Memory B cell (primary cell): Measurements from ENCODE around the gene ACOT11.

Source experiments
- ATAC-seq: fragments of 150-1000 bp; cut with Tn5 transposase; 2 replicates; pipeline ENCODE4 v1.10.0; 2021; ENCODE audit warnings: low read depth, mild to moderate bottlenecking, moderate library complexity
- DNase-seq, 2 donors: peaks; one replicate each; pipeline ENCODE4 v3.0.0; 2022; ENCODE audit warnings: low spot score in 2 of 2
- H3K27ac Mint-ChIP-seq: one replicate; pipeline ENCODE4 v1.8.0; 2022; ENCODE audit warnings: mild to moderate bottlenecking, moderate library complexity, mixed read lengths
- H3K27me3 Mint-ChIP-seq: one replicate; pipeline ENCODE4 v1.8.0; 2022; ENCODE audit warnings: mixed read lengths
- H3K36me3 Mint-ChIP-seq: one replicate; pipeline ENCODE4 v1.8.0; 2022; ENCODE audit warnings: mild to moderate bottlenecking, mixed read lengths
- H3K4me1 Mint-ChIP-seq: one replicate; pipeline ENCODE4 v1.8.0; 2022; ENCODE audit warnings: mixed read lengths
- H3K4me3 Mint-ChIP-seq: one replicate; pipeline ENCODE4 v1.8.0; 2022; ENCODE audit warnings: mild to moderate bottlenecking, moderate library complexity, mixed read lengths
- H3K9me3 Mint-ChIP-seq: one replicate; pipeline ENCODE4 v1.8.0; 2022; ENCODE audit warnings: mixed read lengths

The ACOT11 gene

GRCh38 chr1:54581621-54582035 is 33.6 kb downstream of the ACOT11 start:
- Mint-ChIP-seq H3K4me3 (no peak overlapping the region), H3K27me3 (no peaks in the 10 kb centered on the region), H3K27ac (no peak overlapping the region), H3K4me1 (no peaks in the 10 kb centered on the region), H3K36me3 (no peaks in the 10 kb centered on the region), H3K9me3 (no peaks in the 10 kb centered on the region)
- no peak for DNase-seq
- ATAC-seq = no peak

GRCh38 chr1:54582566-54583306 is 34.7 kb downstream of the ACOT11 start:
- DNase-seq (no peak), ATAC-seq (no peak)
- H3K4me3 Mint-ChIP-seq = no peak overlapping the region
- no peaks in the 10 kb centered on the region for H3K36me3 Mint-ChIP-seq
- no peaks in the 10 kb centered on the region for H3K27me3 Mint-ChIP-seq
- H3K4me1 Mint-ChIP-seq = no peaks in the 10 kb centered on the region
- H3K27ac Mint-ChIP-seq = no peak overlapping the region
- no peaks in the 10 kb centered on the region for H3K9me3 Mint-ChIP-seq

- Mint-ChIP-seq H3K27ac (no peak overlapping the region), H3K9me3 (no peaks in the 10 kb centered on the region), H3K36me3 (no peaks in the 10 kb centered on the region), H3K27me3 (no peaks in the 10 kb centered on the region), H3K4me1 (no peaks in the 10 kb centered on the region), H3K4me3 (no peak overlapping the region)
- ATAC-seq (no peak), DNase-seq (no peak)
These were observed 35.3 kb downstream of the ACOT11 start for GRCh38 chr1:54583307-54583686.

GRCh38 chr1:54583871-54584270 is 35.8 kb downstream of the ACOT11 start:
- no peak for DNase-seq
- ATAC-seq = no peak
- Mint-ChIP-seq H3K27ac (no peak overlapping the region), H3K9me3 (no peaks in the 10 kb centered on the region), H3K36me3 (no peaks in the 10 kb centered on the region), H3K27me3 (no peaks in the 10 kb centered on the region), H3K4me1 (no peaks in the 10 kb centered on the region), H3K4me3 (no peak overlapping the region)

- H3K36me3 Mint-ChIP-seq = no peaks in the 10 kb centered on the region
- no peak overlapping the region for H3K4me3 Mint-ChIP-seq
- ATAC-seq (no peak), DNase-seq (no peak)
- no peaks in the 10 kb centered on the region for H3K9me3 Mint-ChIP-seq
- H3K4me1 Mint-ChIP-seq = no peaks in the 10 kb centered on the region
- no peaks in the 10 kb centered on the region for H3K27me3 Mint-ChIP-seq
- no peak overlapping the region for H3K27ac Mint-ChIP-seq
These were observed 36.5 kb downstream of the ACOT11 start for GRCh38 chr1:54584575-54584974.

GRCh38 chr1:54585181-54586066 is 37.4 kb downstream of the ACOT11 start:
- no peaks in the 10 kb centered on the region for H3K36me3 Mint-ChIP-seq
- H3K9me3 Mint-ChIP-seq = no peaks in the 10 kb centered on the region
- DNase-seq (no peak), ATAC-seq (no peak)
- no peak overlapping the region for H3K4me3 Mint-ChIP-seq
- no peaks in the 10 kb centered on the region for H3K4me1 Mint-ChIP-seq
- no peak overlapping the region for H3K27ac Mint-ChIP-seq
- H3K27me3 Mint-ChIP-seq = no peaks in the 10 kb centered on the region

GRCh38 chr1:54588377-54588776 is 40.3 kb downstream of the ACOT11 start:
- Mint-ChIP-seq H3K27me3 (no peaks in the 10 kb centered on the region), H3K36me3 (no peaks in the 10 kb centered on the region), H3K4me1 (no peaks in the 10 kb centered on the region), H3K9me3 (no peaks in the 10 kb centered on the region), H3K4me3 (no peak overlapping the region), H3K27ac (no peak overlapping the region)
- no peak for DNase-seq
- ATAC-seq = no peak

- DNase-seq = no peak
- Mint-ChIP-seq H3K4me1 (no peaks in the 10 kb centered on the region), H3K27ac (no peak overlapping the region), H3K27me3 (no peaks in the 10 kb centered on the region), H3K4me3 (no peak overlapping the region), H3K9me3 (no peaks in the 10 kb centered on the region), H3K36me3 (no peaks in the 10 kb centered on the region)
- ATAC-seq = no peak
These were observed 43.2 kb downstream of the ACOT11 start for GRCh38 chr1:54591127-54591756.

GRCh38 chr1:54593571-54594160 is 45.6 kb downstream of the ACOT11 start:
- H3K4me1 Mint-ChIP-seq = no peaks in the 10 kb centered on the region
- DNase-seq (no peak), ATAC-seq (no peak)
- H3K27ac Mint-ChIP-seq = no peak overlapping the region
- H3K4me3 Mint-ChIP-seq = no peak overlapping the region
- H3K36me3 Mint-ChIP-seq = no peaks in the 10 kb centered on the region
- no peaks in the 10 kb centered on the region for H3K9me3 Mint-ChIP-seq
- H3K27me3 Mint-ChIP-seq = peaks cover 2% of the 10 kb centered on the region

- DNase-seq = no peak
- Mint-ChIP-seq H3K4me3 (no peak overlapping the region), H3K9me3 (no peaks in the 10 kb centered on the region), H3K27me3 (peaks cover 2% of the 10 kb centered on the region), H3K36me3 (no peaks in the 10 kb centered on the region), H3K27ac (no peak overlapping the region), H3K4me1 (no peaks in the 10 kb centered on the region)
- ATAC-seq = no peak
These were observed 46.4 kb downstream of the ACOT11 start for GRCh38 chr1:54594463-54594862.

GRCh38 chr1:54595956-54596498 is 48.0 kb downstream of the ACOT11 start:
- no peak overlapping the region for H3K4me3 Mint-ChIP-seq
- H3K4me1 Mint-ChIP-seq = no peaks in the 10 kb centered on the region
- H3K9me3 Mint-ChIP-seq = no peaks in the 10 kb centered on the region
- H3K27me3 Mint-ChIP-seq = peaks cover 2% of the 10 kb centered on the region
- ATAC-seq (no peak), DNase-seq (no peak)
- no peaks in the 10 kb centered on the region for H3K36me3 Mint-ChIP-seq
- no peak overlapping the region for H3K27ac Mint-ChIP-seq

GRCh38 chr1:54596756-54597155 is 48.7 kb downstream of the ACOT11 start:
- H3K36me3 Mint-ChIP-seq = no peaks in the 10 kb centered on the region
- H3K9me3 Mint-ChIP-seq = no peaks in the 10 kb centered on the region
- DNase-seq = no peak
- H3K27ac Mint-ChIP-seq = no peak overlapping the region
- no peak overlapping the region for H3K4me3 Mint-ChIP-seq
- no peak for ATAC-seq
- peaks cover 2% of the 10 kb centered on the region for H3K27me3 Mint-ChIP-seq
- H3K4me1 Mint-ChIP-seq = no peaks in the 10 kb centered on the region

- no peak for DNase-seq
- Mint-ChIP-seq H3K27ac (no peak overlapping the region), H3K4me1 (no peaks in the 10 kb centered on the region), H3K27me3 (peaks cover 2% of the 10 kb centered on the region), H3K4me3 (no peak overlapping the region), H3K36me3 (no peaks in the 10 kb centered on the region), H3K9me3 (no peaks in the 10 kb centered on the region)
- no peak for ATAC-seq
These were observed 49.5 kb downstream of the ACOT11 start for GRCh38 chr1:54597455-54598030.
